K562 (cell line): ENCODE measurements around the gene TRIM69. TPM values are rescaled to one million over a fixed set of nuclear protein-coding genes. Genes with fewer than 3 reads are reported as not detected.

Experiments
- BCOR ChIP-seq: fragments of 450-650 bp; IDR thresholded peaks from 2 replicates; pipeline ENCODE4 v1.6.1; 2016
- ERF ChIP-seq: fragments of 450-650 bp; formaldehyde crosslinking; IDR thresholded peaks from 2 replicates; pipeline ENCODE4 v1.4.0; 2020; ENCODE audit warnings: mild to moderate bottlenecking, mixed read lengths
- EWSR1 ChIP-seq: fragments of 450-650 bp; IDR thresholded peaks from 2 replicates; pipeline ENCODE4 v1.6.1; 2018; ENCODE audit warnings: borderline replicate concordance, mild to moderate bottlenecking, low read depth, moderate library complexity; ENCODE audit not compliant: partially characterized antibody
- HMG20A ChIP-seq: fragments of 450-650 bp; formaldehyde crosslinking; conservative IDR thresholded peaks from 2 replicates; pipeline ENCODE4 v1.4.0; 2020; ENCODE audit warnings: mild to moderate bottlenecking, mixed read lengths
- MECOM ChIP-seq: fragments of 250-450 bp; sonication (Bioruptor Pico); IDR thresholded peaks from 2 replicates; pipeline ENCODE4 v1.8.0; 2022; ENCODE audit warnings: inconsistent platforms
- MEF2A ChIP-seq: IDR thresholded peaks from 2 replicates; pipeline ENCODE4 v1.6.1; 2011; ENCODE audit warnings: low read depth, mild to moderate bottlenecking, low read length, moderate library complexity; ENCODE audit not compliant: control insufficient read depth
- NFYB ChIP-seq: IDR thresholded peaks from 2 replicates; pipeline ENCODE4 v1.6.1; 2011; ENCODE audit warnings: mild to moderate bottlenecking, moderate library complexity; ENCODE audit not compliant: insufficient read length; ENCODE audit errors: extremely low read depth
- NKRF ChIP-seq: fragments of 450-650 bp; IDR thresholded peaks from 2 replicates; pipeline ENCODE4 v1.6.1; 2016; ENCODE audit warnings: borderline replicate concordance
- POLR2B ChIP-seq: fragments of 450-650 bp; IDR thresholded peaks from 2 replicates; pipeline ENCODE4 v1.6.1; 2018; ENCODE audit warnings: low read depth; ENCODE audit not compliant: partially characterized antibody
- SAP30 ChIP-seq: fragments of 200-600 bp; sonication (generic); IDR thresholded peaks from 2 replicates; pipeline ENCODE4 v1.6.1; 2012; ENCODE audit warnings: borderline replicate concordance, low read depth, mild to moderate bottlenecking, moderate library complexity, low read length, control low read depth, inconsistent platforms; ENCODE audit not compliant: insufficient read depth, poor library complexity, severe bottlenecking
- SMARCC2 ChIP-seq: fragments of 450-650 bp; IDR thresholded peaks from 2 replicates; pipeline ENCODE4 v1.6.1; 2017; ENCODE audit warnings: antibody characterized with exemption, moderate library complexity, mild to moderate bottlenecking, low read depth
- SOX6 ChIP-seq: fragments of 450-650 bp; IDR thresholded peaks from 2 replicates; pipeline ENCODE4 v1.6.1; 2014; ENCODE audit warnings: mild to moderate bottlenecking
- USF1 ChIP-seq: sonication (generic); formaldehyde crosslinking; IDR thresholded peaks from 2 replicates; pipeline ENCODE4 v1.9.0; 2022; ENCODE audit warnings: mild to moderate bottlenecking, missing genetic modification reagents
- ZBTB26 ChIP-seq: fragments of 450-650 bp; formaldehyde crosslinking; IDR thresholded peaks from 2 replicates; pipeline ENCODE4 v1.4.0; 2022; ENCODE audit warnings: missing genetic modification characterization
- ZFP91 ChIP-seq: sonication (generic); formaldehyde crosslinking; IDR thresholded peaks from 2 replicates; pipeline ENCODE4 v1.8.0; 2022; ENCODE audit warnings: mild to moderate bottlenecking, missing genetic modification reagents
- ZNF445 ChIP-seq: fragments of 250-450 bp; sonication (Bioruptor Pico); IDR thresholded peaks from 2 replicates; pipeline ENCODE4 v1.4.0; 2020; ENCODE audit warnings: low read depth, mild to moderate bottlenecking, moderate library complexity
- ZNF551 ChIP-seq: fragments of 250-450 bp; sonication (Bioruptor Pico); IDR thresholded peaks from 2 replicates; pipeline ENCODE4 v1.5.0; 2021; ENCODE audit warnings: mild to moderate bottlenecking, moderate library complexity
- ZNF740 ChIP-seq, 3 experiments: fragments of 200-800 bp in 1 of 3; sonication (Bioruptor generic) in 1 of 3; sonication (generic) in 1 of 3; formaldehyde crosslinking in 1 of 3; IDR thresholded peaks; 2 replicates each; pipeline versions ENCODE4 v1.6.1 to v1.8.0; 2016 to 2022; ENCODE audit warnings: mild to moderate bottlenecking in 2 of 3, missing compliant biosample characterization in 2 of 3, missing genetic modification characterization in 2 of 3, missing genetic modification reagents in 1 of 3
- polyA plus RNA-seq, 8 experiments: library from polyadenylated mRNA; depleted of rRNA in 4 of 8; stranded (reverse) in 5 of 8; unstranded in 3 of 8; fragments of >200 nt; fragmentation: Nextera tagmentation in 2 of 8; fragmentation: Illumina TruSeq in 1 of 8; extraction: Ambion mirVana in 2 of 8; extraction: Trizol in 1 of 8; gene quantifications; 2 replicates each; pipeline versions ENCODE4 v1.2.1 to v1.2.3, GENCODE V29; 2011 to 2014; ENCODE audit warnings: inconsistent platforms in 1 of 8, missing spikeins in 1 of 8
- total RNA-seq, 7 experiments: library from RNA; depleted of rRNA in 6 of 7; stranded (reverse); fragments of >200 nt in 6 of 7; fragmentation: Illumina TruSeq in 2 of 7; extraction: Trizol in 2 of 7; gene quantifications; 2 replicates each; pipeline versions ENCODE4 v1.2.1 to v1.2.3, GENCODE V29; 2011 to 2021; ENCODE audit warnings: low replicate concordance in 1 of 7

Gene TRIM69
- total and polyA plus RNA-seq, 9 of the 15 experiments (the other 6 are each of a cell fraction or from before 2014, with no cell fraction given), result 1.0 to 4.3 (median 2.3) TPM

- TF ChIP-seq USF1 (CRISPR knock-in tag) (no peak), ZNF445 (CRISPR knock-in tag) (peak; percentile 84; the same call in 1 of the 2 replicates), MEF2A (no peak), HMG20A (no peak), BCOR (no peak), NKRF (no peak), EWSR1 (no peak), ZBTB26 (CRISPR knock-in tag) (peak; percentile 98), ZNF551 (CRISPR knock-in tag) (peak; percentile 86; the same call in 1 of the 2 replicates), SAP30 (no peak), ERF (CRISPR knock-in tag) (peak; percentile 79; the same call in 1 of the 2 replicates), SMARCC2 (peak; percentile 58; the same call in 1 of the 2 replicates), POLR2B (peak; percentile 73), ZFP91 (CRISPR knock-in tag) (no peak), MECOM (CRISPR knock-in tag) (no peak), NFYB (no peak), ZNF740 (CRISPR knock-in tag; IDR thresholded peaks at IDR 0.05) (no peak), ZNF740 (tag; IDR thresholded peaks at IDR 0.05) (no peak), SOX6 (peak; percentile 48; the same call in 1 of the 2 replicates)
Observed at GRCh38 chr15:44726568-44727484, 9.5 kb upstream of the TRIM69 start (continued).
